Islet of Langerhans (tissue), 1 donor: ENCODE results near the gene PHPT1.

ENCODE experiments used
- FAIRE-seq: peaks from one replicate; lab custom pipeline; 2011; peaks lifted over from hg19 to GRCh38; lab: Jason Lieb, UNC

PHPT1 gene

DNA sequence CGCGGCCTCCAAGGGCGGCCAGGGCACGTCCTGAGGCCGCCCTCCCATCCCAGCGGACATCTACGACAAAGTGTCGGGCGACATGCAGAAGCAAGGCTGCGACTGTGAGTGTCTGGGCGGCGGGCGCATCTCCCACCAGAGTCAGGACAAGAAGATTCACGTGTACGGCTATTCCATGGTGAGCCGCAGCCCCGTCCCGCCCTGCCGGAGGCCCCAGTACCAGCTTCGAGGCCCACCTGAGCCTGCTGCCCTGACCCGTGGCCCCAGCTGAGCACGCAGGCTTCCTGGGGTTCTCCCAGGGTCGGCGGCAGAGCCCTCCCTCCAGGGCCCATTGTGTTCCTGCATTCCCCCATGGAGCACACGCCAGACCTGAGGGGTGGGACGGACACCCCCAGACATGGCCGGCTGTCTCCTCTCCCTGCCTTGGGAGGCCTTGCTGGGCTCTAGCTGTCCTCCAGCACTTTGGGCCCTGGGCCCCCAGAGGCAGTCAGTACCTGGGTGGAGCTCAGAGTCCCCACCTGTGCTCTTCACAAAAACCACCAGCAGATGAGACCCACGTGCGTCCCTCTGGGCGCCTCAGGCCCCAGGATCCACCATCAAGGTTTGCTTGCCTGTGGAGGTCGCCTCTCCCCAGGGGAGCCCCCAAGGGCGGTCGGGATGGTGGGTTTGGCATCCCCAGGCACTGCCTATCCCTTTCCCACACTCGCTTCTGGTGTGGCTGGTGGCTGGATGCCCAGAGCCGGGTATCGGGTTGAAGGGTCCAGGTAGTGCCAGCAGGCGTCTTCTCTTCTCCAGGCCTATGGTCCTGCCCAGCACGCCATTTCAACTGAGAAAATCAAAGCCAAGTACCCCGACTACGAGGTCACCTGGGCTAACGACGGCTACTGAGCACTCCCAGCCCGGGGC is 1.0 kb downstream of the PHPT1 start:
- no peak for FAIRE-seq

DNA sequence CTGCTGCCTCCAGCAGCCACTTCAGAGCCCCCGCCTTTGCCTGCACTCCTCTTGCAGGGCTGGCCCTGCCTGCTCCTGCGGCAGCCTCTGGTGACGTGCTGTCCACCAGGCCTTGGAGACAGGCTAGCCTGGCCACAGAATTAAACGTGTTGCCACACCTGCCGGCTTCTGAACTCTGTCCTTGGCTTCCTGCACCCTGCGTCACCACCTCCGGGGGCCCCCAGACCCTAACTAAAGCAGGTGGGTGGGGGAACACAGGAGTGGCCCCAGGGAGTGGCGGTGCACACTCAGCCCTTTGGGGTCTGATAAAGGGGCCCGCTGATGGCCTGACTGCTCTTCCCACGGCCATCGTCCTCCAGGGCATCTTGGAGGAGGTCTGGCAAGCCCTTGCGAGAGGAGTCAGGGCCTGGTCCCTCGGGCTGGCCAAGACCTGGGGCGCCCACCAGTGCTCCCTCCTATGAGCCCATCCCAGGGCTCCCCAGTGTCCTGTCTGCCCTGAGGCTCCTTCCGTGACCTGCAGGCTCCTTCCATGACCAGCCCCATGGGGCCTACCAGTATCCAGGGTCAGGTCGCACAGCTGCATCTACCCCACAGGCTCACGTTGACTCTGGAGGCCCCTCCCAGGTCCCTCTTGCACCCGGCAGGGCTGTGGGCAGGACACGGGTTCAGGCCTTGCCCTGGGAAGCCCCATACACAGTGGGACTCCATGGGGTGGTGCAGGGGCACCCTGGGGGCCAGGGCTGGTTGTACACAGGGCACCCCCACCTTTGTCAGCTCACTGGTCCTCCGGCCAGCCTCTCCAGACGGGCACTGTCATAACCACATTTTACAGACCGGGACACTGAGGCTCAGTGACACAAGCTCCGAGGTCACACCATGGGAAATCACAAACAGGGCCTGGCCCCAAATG is 1.9 kb downstream of the PHPT1 start:
- no peak for FAIRE-seq

DNA sequence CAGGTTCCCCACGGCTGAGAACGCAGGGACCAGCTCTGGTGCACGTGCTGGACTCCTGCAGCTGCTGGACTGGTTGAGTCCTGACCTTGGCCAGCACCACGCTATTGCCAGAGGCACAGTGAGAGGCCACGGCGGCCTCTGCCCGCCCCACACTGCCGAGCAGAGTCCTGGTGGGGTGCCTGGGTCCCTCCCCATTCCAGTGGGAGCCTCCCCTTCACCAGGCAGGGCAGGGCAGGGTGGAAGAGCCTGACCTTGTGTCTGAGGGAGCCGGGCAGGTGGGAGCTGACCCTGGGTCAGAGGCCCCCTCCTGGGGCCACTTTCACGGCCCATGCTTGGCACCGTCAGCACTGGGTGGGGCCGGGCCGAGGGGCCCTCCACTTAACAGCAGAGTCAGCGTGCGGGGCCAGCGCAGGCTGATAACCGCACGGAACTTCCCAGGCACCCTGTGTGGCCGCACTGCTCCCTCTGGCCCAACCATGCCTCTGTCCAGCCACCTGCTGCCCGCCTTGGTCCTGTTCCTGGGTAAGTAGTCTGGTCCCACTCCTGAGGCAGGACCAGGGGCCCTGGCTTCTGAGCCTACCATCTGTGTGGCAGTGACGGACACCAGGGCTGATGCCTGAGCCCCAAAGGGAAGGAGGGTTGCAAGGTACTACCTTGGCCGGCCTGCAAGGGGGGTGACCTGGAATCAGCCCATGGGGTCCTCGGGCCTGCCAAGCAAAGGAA is 2.9 kb downstream of the PHPT1 start, which contains the start of gene MAMDC4:
TSS of gene MAMDC4 (plus strand) at position 406 of the 723 bp plus-strand sequence. CDS start at position 477, 71 bp downstream.
- no peak for FAIRE-seq

DNA sequence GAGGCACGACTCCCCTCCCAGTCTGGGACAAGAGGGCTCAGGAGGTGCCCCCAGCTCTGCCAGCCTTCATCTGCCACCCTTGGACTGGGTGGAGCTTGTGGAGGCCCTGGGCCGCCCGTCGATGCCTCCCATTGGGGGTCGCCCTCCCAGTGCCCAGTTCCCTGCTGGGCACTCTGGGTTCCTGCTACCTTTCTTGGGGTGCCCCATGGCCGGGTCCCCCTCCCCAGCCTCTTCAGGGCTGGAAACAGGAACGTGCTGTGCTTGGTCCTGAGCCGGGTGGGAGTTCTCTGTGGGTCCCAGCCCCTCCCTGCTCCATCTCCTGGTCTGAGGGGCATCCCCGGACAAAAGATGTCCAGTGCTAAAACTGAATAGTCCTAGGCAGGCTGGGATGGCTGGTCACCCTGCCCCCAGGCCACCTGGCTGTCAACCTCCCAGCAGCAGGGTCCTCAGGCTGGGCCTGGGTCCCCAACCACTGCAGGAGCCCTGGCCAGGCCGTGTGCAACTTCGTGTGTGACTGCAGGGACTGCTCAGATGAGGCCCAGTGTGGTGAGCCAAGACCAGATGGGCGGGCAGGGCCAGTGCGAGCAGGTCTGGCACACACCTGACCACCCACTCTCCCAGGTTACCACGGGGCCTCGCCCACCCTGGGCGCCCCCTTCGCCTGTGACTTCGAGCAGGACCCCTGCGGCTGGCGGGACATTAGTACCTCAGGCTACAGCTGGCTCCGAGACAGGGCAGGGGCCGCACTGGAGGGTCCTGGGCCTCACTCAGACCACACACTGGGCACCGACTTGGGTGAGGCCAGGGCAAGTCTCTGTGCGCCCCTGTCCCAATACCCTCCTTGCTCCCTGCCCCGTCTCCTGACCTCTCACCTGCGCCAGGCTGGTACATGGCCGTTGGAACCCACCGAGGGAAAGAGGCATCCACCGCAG is 3.7 kb downstream of the PHPT1 start:
- no peak for FAIRE-seq

DNA sequence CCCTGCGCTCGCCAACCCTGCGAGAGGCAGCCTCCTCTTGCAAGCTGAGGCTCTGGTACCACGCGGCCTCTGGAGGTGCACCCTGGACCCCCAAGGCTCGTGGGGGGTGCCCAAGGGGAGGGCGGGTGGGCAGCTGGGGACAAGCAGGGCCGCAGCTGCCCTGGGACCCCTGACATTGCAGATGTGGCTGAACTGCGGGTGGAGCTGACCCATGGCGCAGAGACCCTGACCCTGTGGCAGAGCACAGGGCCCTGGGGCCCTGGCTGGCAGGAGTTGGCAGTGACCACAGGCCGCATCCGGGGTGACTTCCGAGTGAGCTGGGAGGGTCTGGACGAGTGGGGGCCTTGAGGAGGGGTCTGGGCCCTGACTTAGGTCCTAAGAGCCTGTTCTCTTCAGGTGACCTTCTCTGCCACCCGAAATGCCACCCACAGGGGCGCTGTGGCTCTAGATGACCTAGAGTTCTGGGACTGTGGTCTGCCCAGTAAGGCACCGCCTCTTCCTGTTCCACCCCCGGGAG is 4.4 kb downstream of the PHPT1 start:
- FAIRE-seq: no peak

DNA sequence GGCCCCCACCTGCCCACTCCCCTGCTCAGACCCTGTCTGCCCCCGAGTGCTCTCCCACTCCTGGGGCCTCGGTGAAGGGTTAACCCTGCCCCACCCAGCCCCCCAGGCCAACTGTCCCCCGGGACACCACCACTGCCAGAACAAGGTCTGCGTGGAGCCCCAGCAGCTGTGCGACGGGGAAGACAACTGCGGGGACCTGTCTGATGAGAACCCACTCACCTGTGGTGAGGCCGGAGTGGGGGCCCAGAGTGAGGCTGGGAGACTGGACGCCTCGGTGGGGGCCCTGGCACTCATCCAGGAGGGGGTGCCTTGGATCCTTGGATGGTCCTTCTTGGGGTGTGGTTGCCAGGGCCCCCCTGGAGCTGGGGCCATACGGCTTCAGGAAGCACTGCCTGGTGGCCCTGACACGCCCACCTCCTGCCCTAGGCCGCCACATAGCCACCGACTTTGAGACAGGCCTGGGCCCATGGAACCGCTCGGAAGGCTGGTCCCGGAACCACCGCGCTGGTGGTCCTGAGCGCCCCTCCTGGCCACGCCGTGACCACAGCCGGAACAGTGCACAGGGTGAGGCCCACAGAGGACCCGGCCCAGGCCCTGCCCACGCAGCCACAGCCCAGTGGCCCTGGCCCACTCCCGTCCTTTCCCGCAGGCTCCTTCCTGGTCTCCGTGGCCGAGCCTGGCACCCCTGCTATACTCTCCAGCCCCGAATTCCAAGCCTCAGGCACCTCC is 5.1 kb downstream of the PHPT1 start:
- no peak for FAIRE-seq

DNA sequence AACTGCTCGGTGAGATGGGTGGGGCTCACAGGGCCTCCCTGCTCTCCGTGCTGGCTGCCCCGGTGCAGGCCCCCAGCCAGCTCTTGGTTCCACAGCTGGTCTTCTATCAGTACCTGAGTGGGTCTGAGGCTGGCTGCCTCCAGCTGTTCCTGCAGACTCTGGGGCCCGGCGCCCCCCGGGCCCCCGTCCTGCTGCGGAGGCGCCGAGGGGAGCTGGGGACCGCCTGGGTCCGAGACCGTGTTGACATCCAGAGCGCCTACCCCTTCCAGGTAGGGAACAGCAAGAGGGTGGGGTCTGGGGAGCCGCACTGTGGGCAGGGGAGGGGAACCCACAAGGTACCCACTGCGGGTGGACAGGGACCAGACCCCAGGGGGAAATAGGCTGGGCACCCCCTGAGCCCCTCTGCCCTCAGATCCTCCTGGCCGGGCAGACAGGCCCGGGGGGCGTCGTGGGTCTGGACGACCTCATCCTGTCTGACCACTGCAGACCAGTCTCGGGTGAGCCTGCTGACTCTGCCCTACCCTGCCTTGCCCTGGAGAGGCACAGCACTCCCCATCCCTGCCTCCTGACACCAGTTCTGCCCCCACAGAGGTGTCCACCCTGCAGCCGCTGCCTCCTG is 5.7 kb downstream of the PHPT1 start:
- FAIRE-seq: no peak

DNA sequence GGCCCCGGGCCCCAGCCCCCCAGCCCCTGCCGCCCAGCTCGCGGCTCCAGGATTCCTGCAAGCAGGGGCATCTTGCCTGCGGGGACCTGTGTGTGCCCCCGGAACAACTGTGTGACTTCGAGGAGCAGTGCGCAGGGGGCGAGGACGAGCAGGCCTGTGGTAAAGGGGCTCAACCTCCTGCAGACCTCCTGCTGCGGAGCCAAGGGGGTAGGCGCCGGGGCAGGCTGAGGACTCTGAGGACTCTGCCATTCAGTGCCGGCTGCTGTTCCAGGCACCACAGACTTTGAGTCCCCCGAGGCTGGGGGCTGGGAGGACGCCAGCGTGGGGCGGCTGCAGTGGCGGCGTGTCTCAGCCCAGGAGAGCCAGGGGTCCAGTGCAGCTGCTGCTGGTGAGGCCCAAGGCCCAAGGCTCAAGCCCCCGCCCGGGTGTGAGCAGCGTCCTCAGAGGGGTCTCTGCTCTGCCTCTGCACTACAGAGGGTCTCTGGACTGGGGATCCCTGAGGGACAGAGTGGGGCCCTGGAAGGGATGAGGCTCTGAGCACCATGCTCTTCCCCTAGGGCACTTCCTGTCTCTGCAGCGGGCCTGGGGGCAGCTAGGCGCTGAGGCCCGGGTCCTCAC is 6.4 kb downstream of the PHPT1 start:
- FAIRE-seq: no peak

DNA sequence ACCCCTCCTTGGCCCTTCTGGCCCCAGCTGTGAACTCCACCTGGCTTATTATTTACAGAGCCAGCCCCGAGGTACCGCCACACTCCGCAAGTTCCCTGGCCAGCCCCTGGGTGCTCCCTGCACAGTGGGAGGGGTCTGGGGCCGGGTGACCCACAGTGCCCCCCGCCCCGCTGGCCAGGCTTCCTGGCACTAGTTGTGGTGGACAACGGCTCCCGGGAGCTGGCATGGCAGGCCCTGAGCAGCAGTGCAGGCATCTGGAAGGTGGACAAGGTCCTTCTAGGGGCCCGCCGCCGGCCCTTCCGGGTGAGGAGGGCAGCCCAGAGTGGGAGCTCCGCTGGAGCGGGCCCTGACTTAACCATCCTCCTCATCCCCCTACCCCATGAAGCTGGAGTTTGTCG is 6.9 kb downstream of the PHPT1 start:
- FAIRE-seq: no peak

DNA sequence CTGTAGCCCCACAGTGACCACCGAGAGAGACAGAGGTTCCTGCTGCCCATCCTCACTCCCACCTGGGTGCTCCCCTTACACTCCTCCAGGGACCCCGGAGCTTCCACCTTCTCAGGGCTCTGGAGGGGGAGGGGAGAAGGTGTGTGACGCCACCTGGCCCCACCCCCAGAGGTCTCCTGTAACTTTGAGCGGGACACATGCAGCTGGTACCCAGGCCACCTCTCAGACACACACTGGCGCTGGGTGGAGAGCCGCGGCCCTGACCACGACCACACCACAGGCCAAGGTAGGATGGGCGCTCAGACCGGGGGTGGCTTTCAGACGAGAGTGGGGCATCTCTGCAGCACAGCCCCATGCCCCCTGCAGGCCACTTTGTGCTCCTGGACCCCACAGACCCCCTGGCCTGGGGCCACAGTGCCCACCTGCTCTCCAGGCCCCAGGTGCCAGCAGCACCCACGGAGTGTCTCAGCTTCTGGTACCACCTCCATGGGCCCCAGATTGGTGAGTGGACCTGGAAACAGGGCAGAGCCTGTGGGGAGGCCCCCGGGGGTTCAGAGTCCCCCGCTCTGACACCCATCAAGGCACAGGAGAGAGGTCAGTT is 7.4 kb downstream of the PHPT1 start:
- FAIRE-seq: no peak

DNA sequence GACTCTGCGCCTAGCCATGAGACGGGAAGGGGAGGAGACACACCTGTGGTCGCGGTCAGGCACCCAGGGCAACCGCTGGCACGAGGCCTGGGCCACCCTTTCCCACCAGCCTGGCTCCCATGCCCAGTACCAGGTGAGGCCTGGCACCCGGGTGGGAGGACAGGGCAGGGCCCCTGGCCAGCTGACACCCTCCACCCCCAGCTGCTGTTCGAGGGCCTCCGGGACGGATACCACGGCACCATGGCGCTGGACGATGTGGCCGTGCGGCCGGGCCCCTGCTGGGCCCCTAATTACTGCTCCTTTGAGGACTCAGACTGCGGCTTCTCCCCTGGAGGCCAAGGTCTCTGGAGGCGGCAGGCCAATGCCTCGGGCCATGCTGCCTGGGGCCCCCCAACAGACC is 8.0 kb downstream of the PHPT1 start:
- no peak for FAIRE-seq

DNA sequence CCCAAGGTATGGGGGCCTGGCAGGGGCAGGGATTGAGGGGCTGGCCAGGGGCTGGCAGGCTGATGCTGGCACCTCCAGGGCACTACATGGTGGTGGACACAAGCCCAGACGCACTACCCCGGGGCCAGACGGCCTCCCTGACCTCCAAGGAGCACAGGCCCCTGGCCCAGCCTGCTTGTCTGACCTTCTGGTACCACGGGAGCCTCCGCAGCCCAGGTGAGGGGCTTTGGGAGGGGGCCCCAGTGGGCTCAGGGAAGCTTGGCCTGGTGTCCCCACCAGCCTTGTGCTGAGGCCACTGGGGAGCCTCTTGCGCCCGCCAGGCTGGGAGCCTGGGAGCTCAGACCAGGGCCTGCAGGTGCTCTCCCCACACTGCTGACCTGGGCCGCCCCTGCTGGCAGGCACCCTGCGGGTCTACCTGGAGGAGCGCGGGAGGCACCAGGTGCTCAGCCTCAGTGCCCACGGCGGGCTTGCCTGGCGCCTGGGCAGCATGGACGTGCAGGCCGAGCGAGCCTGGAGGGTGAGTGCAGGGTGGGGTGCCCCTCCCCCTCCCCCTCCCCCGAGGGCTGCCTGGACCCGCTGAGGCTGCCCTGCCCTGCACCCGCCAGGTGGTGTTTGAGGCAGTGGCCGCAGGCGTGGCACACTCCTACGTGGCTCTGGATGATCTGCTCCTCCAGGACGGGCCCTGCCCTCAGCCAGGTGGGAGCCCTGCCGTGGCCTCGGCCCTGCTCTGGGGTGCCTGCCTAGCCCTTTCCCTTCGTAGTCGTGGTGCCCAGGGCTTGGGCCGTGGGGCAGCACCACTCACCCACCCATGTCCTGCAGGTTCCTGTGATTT is 8.6 kb downstream of the PHPT1 start:
- no peak for FAIRE-seq

DNA sequence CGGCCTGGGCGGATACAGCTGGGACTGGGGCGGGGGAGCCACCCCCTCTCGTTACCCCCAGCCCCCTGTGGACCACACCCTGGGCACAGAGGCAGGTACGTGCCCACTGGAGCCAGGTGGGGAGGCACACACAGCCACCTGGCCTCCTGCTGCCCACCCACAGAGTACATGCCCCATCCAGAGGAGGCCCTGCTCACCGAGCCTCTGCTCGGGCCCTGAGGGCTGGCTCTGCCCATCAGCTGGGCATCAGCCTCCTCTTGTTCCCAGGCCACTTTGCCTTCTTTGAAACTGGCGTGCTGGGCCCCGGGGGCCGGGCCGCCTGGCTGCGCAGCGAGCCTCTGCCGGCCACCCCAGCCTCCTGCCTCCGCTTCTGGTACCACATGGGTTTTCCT is 9.2 kb downstream of the PHPT1 start:
- FAIRE-seq: no peak

DNA sequence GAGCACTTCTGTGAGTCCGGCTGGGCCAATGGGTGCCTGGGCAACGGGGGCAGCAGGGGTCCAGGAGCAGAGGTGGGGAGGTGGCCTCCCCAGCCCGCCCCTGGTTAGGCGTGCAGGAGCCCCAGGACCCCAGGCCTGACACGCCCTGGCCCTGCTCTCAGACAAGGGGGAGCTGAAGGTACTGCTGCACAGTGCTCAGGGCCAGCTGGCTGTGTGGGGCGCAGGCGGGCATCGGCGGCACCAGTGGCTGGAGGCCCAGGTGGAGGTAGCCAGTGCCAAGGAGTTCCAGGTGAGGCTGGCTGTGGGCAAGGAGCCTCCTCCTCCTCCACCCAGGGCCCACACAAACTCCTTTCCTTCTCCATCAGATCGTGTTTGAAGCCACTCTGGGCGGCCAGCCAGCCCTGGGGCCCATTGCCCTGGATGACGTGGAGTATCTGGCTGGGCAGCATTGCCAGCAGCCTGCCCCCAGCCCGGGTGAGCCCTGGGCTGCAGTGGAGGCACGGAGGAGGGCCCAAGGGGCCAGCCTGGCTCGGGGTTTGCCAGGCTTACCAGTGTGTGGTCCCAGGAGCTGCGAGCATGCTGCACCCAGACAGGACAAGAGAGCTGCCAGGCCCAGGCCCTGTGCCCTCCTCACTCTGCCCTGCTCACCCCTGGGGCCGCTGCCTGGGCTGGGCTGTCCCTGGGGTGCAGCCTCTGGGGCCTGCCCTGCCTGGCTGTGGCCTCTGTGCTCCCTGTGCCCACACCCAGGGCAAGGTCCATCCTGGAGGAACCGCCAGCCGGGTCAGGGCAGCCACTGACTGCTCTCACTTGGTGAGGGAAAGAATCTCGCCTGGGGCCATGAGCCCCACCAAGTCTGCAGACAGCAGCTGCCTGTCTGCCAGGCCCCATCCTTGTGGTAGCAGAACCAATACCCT is 9.9 kb downstream of the PHPT1 start:
- no peak for FAIRE-seq

DNA sequence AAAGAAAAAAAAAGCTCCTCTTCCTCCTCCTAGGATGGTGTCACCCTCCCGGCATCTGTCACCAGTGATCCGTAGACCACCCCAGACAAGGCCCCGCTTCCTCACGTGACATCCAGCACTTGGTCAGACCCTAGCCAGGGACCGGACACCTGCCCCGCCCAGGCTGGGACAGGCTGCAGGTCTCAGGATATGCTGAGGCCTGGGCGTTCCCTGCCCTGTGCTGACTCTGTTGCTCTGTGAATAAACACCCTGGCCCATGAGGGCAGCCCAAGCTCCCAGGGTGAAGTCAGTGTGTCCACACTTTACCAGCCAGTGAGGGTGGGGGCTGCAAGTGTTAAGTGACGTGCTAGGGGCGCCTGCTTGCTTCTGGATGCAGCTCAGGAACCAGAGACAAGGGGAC is 11.3 kb downstream of the PHPT1 start:
- no peak for FAIRE-seq

DNA sequence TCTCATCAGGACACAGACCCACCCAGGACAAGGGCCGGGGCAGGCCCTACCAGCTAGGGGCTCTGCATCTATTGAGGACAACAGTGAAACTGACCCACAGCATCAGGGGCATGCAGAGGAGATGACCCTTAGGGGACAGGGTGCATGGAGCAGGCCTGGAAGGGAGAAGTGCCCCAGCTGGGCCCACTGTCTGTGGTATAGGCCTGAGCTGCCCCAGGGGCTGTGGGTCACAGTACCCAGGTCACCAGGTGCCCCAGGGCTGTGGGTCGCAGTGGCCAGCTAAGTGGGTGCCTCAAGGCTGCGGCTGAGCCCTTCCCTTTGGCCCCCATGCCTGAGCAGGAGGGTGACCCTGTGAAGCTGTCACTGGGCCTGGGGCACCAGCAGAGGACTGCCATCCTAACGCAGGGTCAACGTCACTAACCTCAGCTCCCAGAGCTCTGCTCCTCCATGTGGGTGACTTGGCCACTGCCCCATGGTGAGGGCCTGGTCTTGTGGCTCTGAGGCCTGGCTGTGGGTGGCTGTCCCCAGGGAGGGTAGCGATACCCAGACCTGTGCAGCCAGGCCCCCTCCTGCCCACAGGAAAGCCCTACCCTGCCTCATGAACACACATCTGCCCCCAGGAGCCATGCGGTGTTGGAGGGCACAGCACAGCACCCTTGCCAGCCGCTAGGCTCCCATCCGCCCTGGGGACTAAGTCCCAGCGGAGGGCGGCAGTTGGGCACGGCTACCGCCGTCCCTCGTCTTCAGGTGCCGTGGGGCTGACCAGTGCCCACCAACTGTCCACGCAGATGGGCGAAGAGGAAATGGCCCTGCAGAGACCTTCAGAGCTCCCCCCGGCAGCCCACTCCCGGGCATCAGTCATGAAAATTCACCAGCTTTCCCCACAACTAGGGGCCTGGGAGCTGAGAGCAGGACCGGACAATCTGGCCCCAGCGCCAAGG is 12.0 kb downstream of the PHPT1 start:
- FAIRE-seq: no peak
